K562 (cell line): ENCODE measurements around the gene MAPKAPK3. TPM values are rescaled to one million over a fixed set of nuclear protein-coding genes. Genes with fewer than 3 reads are reported as not detected.

Source experiments
- CGGBP1 ChIP-seq: fragments of 250-450 bp; sonication (Bioruptor Pico); IDR thresholded peaks from 2 replicates; pipeline ENCODE4 v1.9.0; 2021; ENCODE audit warnings: mild to moderate bottlenecking
- COPS2 ChIP-seq: fragments of 450-650 bp; conservative IDR thresholded peaks from 2 replicates; pipeline ENCODE4 v1.6.1; 2016; ENCODE audit warnings: mild to moderate bottlenecking, moderate library complexity
- E2F3 ChIP-seq: fragments of 250-450 bp; sonication (Bioruptor Pico); IDR thresholded peaks from 2 replicates; pipeline ENCODE4 v1.4.0; 2020; ENCODE audit warnings: mild to moderate bottlenecking
- HDAC3 ChIP-seq: fragments of 450-650 bp; IDR thresholded peaks from 2 replicates; pipeline ENCODE4 v1.6.1; 2018; ENCODE audit warnings: borderline replicate concordance, mild to moderate bottlenecking, moderate library complexity; ENCODE audit not compliant: partially characterized antibody
- MCM7 ChIP-seq, 2 experiments: fragments of 450-650 bp; IDR thresholded peaks; 2 replicates each; pipeline ENCODE4 v1.6.1; 2016 to 2018
- NFATC3 ChIP-seq: fragments of 450-650 bp; IDR thresholded peaks from 2 replicates; pipeline ENCODE4 v1.6.1; 2017; ENCODE audit warnings: mild to moderate bottlenecking
- PHB ChIP-seq: fragments of 250-450 bp; sonication (Bioruptor Pico); IDR thresholded peaks from 2 replicates; pipeline ENCODE4 v1.5.0; 2021
- TEAD4 ChIP-seq, 2 experiments: sonication (generic) in 1 of 2; formaldehyde crosslinking in 1 of 2; IDR thresholded peaks; 2 replicates each; pipeline versions ENCODE4 v1.6.1 to v1.8.0; 2012 to 2022; ENCODE audit warnings: borderline replicate concordance in 1 of 2, inconsistent platforms in 1 of 2, low read length in 1 of 2, mild to moderate bottlenecking in 1 of 2, missing genetic modification reagents in 1 of 2
- ZBTB40 ChIP-seq, 2 experiments: fragments of 450-650 bp in 1 of 2; sonication (generic) in 1 of 2; formaldehyde crosslinking in 1 of 2; IDR thresholded peaks; 2 replicates each; pipeline versions ENCODE4 v1.7.1 to v1.9.0; 2016 to 2022; ENCODE audit warnings: inconsistent platforms in 1 of 2, mild to moderate bottlenecking in 1 of 2, missing genetic modification reagents in 1 of 2
- ZC3H4 ChIP-seq: sonication (generic); formaldehyde crosslinking; IDR thresholded peaks from 2 replicates; pipeline ENCODE4 v1.9.0; 2021; ENCODE audit warnings: missing genetic modification reagents, borderline replicate concordance
- ZNF212 ChIP-seq: fragments of 450-650 bp; formaldehyde crosslinking; IDR thresholded peaks from 2 replicates; pipeline ENCODE4 v1.4.0; 2020; ENCODE audit warnings: mild to moderate bottlenecking
- ZNF408 ChIP-seq: fragments of 250-450 bp; sonication (Bioruptor Pico); IDR thresholded peaks from 2 replicates; pipeline ENCODE4 v1.4.0; 2020; ENCODE audit warnings: low read depth, mild to moderate bottlenecking, moderate library complexity
- ZNF551 ChIP-seq: fragments of 250-450 bp; sonication (Bioruptor Pico); IDR thresholded peaks from 2 replicates; pipeline ENCODE4 v1.5.0; 2021; ENCODE audit warnings: mild to moderate bottlenecking, moderate library complexity
- polyA plus RNA-seq, 8 experiments: library from polyadenylated mRNA; depleted of rRNA in 4 of 8; stranded (reverse) in 5 of 8; unstranded in 3 of 8; fragments of >200 nt; fragmentation: Nextera tagmentation in 2 of 8; fragmentation: Illumina TruSeq in 1 of 8; extraction: Ambion mirVana in 2 of 8; extraction: Trizol in 1 of 8; gene quantifications; 2 replicates each; pipeline versions ENCODE4 v1.2.1 to v1.2.3, GENCODE V29; 2011 to 2014; ENCODE audit warnings: inconsistent platforms in 1 of 8, missing spikeins in 1 of 8
- total RNA-seq, 7 experiments: library from RNA; depleted of rRNA in 6 of 7; stranded (reverse); fragments of >200 nt in 6 of 7; fragmentation: Illumina TruSeq in 2 of 7; extraction: Trizol in 2 of 7; gene quantifications; 2 replicates each; pipeline versions ENCODE4 v1.2.1 to v1.2.3, GENCODE V29; 2011 to 2021; ENCODE audit warnings: low replicate concordance in 1 of 7

Gene MAPKAPK3
- total and polyA plus RNA-seq, 9 of the 15 experiments (the other 6 are each of a cell fraction or from before 2014, with no cell fraction given): 8.0 to 56.4 (median 41.2) TPM

GRCh38 chr3:50600841-50601591, 15.9 kb upstream of the MAPKAPK3 start (continued):
- TF ChIP-seq E2F3 (CRISPR knock-in tag): no peak
- peak; percentile 36 for TF ChIP-seq HDAC3
- no peak for TF ChIP-seq MCM7 (IDR thresholded peaks at IDR 0.05)
- no peak for TF ChIP-seq ZBTB40 (IDR thresholded peaks at IDR 0.05)
- no peak for TF ChIP-seq ZBTB40 (CRISPR knock-in tag; IDR thresholded peaks at IDR 0.05)
- no peak for TF ChIP-seq PHB (CRISPR knock-in tag)
- no peak for TF ChIP-seq ZNF408 (CRISPR knock-in tag)
- no peak for TF ChIP-seq CGGBP1 (CRISPR knock-in tag)
- no peak for TF ChIP-seq COPS2
- TF ChIP-seq TEAD4 (IDR thresholded peaks at IDR 0.05; ENCODE audit: low read length): peak; percentile 49; the same call in 1 of the 2 replicates
- TF ChIP-seq TEAD4 (CRISPR knock-in tag; IDR thresholded peaks at IDR 0.05; ENCODE audit: borderline replicate concordance): no peak
- TF ChIP-seq ZC3H4 (CRISPR knock-in tag): no peak
- TF ChIP-seq ZNF212 (CRISPR knock-in tag): no peak
- no peak for TF ChIP-seq ZNF551 (CRISPR knock-in tag)
- TF ChIP-seq NFATC3: no peak
